Left hindlimb (tissue), 1 donor: Measurements from ENCODE around the gene TTC4.
A peak's percentile ranks its signal among the peaks of the same experiment; 100 is the strongest.

ENCODE experiments used
- DNase-seq: peaks from one replicate; pipeline ENCODE4 v3.0.0-alpha.2; 2018

TTC4 gene

GRCh38 chr1:54706419-54706818 lies 9.2 kb upstream of the TTC4 start:
- DNase-seq = no peak

- DNase-seq = no peak
Observed at GRCh38 chr1:54708385-54708784, 7.3 kb upstream of the TTC4 start.

- no peak for DNase-seq
Observed at GRCh38 chr1:54709547-54710292, 5.9 kb upstream of the TTC4 start.

GRCh38 chr1:54710434-54710833 lies 5.2 kb upstream of the TTC4 start:
- no peak for DNase-seq

- no peak for DNase-seq
Observed at GRCh38 chr1:54710841-54711240, 4.8 kb upstream of the TTC4 start.

GRCh38 chr1:54711536-54711935 lies 4.1 kb upstream of the TTC4 start:
- DNase-seq = no peak

GRCh38 chr1:54714881-54715492 lies 674 bp upstream of the TTC4 start:
- no peak for DNase-seq

- no peak for DNase-seq
Observed at GRCh38 chr1:54716299-54717047, 812 bp downstream of the TTC4 start.

- DNase-seq = no peak
Observed at GRCh38 chr1:54721719-54722118, 6.1 kb downstream of the TTC4 start.

- DNase-seq = no peak
Observed at GRCh38 chr1:54723985-54724384, 8.3 kb downstream of the TTC4 start.

- DNase-seq = no peak
Observed at GRCh38 chr1:54724771-54725170, 9.1 kb downstream of the TTC4 start.

- no peak for DNase-seq
Observed at GRCh38 chr1:54728027-54728426, 12.4 kb downstream of the TTC4 start.

- no peak for DNase-seq
Observed at GRCh38 chr1:54736685-54737084, 21.0 kb downstream of the TTC4 start.

GRCh38 chr1:54738244-54738643 lies 22.6 kb downstream of the TTC4 start:
- no peak for DNase-seq

GRCh38 chr1:54741531-54741930 lies 25.9 kb downstream of the TTC4 start:
- no peak for DNase-seq

- no peak for DNase-seq
Observed at GRCh38 chr1:54742282-54742681, 26.6 kb downstream of the TTC4 start.

GRCh38 chr1:54743416-54744226 lies 28.0 kb downstream of the TTC4 start:
- no peak for DNase-seq

GRCh38 chr1:54744696-54745095 lies 29.0 kb downstream of the TTC4 start:
- no peak for DNase-seq

GRCh38 chr1:54745274-54745673 lies 29.6 kb downstream of the TTC4 start:
- DNase-seq = no peak

- DNase-seq = no peak
Observed at GRCh38 chr1:54745864-54746263, 30.2 kb downstream of the TTC4 start.

GRCh38 chr1:54748094-54748835 lies 32.6 kb downstream of the TTC4 start:
- DNase-seq = no peak

- DNase-seq = peak; percentile 0
Observed at GRCh38 chr1:54750596-54750995, 34.9 kb downstream of the TTC4 start.
